Measurements from ENCODE around the gene EXOC6.

Gene EXOC6

GRCh38 chr10:92999191-92999590, 150.9 kb downstream of the EXOC6 start:
- Histone ChIP-seq H3K4me1 (ENCODE audit: control insufficient read depth, insufficient read depth, low read length) (no peaks in the 10 kb centered on the region), H3K27ac (ENCODE audit: extremely low read depth, low read depth, low read length) (no peak overlapping the region), H3K4me3 (ENCODE audit: low read depth, low read length) (no peak overlapping the region), H3K36me3 (ENCODE audit: control insufficient read depth in 2 of 2, insufficient read depth in 1 of 2, low read length in 2 of 2) (no peaks in the 10 kb centered on the region; a peak in 1 of 3 replicates), H3K9me3 (ENCODE audit: control insufficient read depth, insufficient read depth, low read depth, low read length) (no peaks in the 10 kb centered on the region)
- ChIA-PET POLR2A (no interaction called here), CTCF (interaction anchor here (0.6 to 1.6 kb wide), 2 partner anchors 69 to 81 kb away, joined by 4 read pairs; no protein-coding TSS in a partner anchor)
- no peak for TF ChIP-seq HOXA7 (CRISPR knock-in tag; IDR thresholded peaks at IDR 0.05; ENCODE audit: borderline replicate concordance)
- TF ChIP-seq ZNF362 (tag by site-specific recombination; IDR thresholded peaks at IDR 0.05), result peak; percentile 39; the same call in 1 of the 2 replicates
- TF ChIP-seq ZNF660 (tag by site-specific recombination; IDR thresholded peaks at IDR 0.05), result no peak
- TF ChIP-seq ZNF157 (tag by site-specific recombination; IDR thresholded peaks at IDR 0.05), result no peak
- TF ChIP-seq ZNF423 (tag by site-specific recombination; IDR thresholded peaks at IDR 0.05), result no peak
- TF ChIP-seq ZNF266 (tag by site-specific recombination; IDR thresholded peaks at IDR 0.05; ENCODE audit: low read depth), result no peak

- TF ChIP-seq CTCF (tag by site-specific recombination; IDR thresholded peaks at IDR 0.05) (0 out of 2 replicates have a peak, but pooled peaks have one; percentile 31), ZNF660 (tag by site-specific recombination; IDR thresholded peaks at IDR 0.05) (peak; percentile 71; the same call in 1 of the 2 replicates), ZNF654 (tag by site-specific recombination; IDR thresholded peaks at IDR 0.05; ENCODE audit: low read depth) (peak; percentile 84), SP3 (tag by site-specific recombination; IDR thresholded peaks at IDR 0.05) (no peak), ZNF169 (tag by site-specific recombination; IDR thresholded peaks at IDR 0.05) (no peak)
- TF ChIP-seq, protein P1, sequence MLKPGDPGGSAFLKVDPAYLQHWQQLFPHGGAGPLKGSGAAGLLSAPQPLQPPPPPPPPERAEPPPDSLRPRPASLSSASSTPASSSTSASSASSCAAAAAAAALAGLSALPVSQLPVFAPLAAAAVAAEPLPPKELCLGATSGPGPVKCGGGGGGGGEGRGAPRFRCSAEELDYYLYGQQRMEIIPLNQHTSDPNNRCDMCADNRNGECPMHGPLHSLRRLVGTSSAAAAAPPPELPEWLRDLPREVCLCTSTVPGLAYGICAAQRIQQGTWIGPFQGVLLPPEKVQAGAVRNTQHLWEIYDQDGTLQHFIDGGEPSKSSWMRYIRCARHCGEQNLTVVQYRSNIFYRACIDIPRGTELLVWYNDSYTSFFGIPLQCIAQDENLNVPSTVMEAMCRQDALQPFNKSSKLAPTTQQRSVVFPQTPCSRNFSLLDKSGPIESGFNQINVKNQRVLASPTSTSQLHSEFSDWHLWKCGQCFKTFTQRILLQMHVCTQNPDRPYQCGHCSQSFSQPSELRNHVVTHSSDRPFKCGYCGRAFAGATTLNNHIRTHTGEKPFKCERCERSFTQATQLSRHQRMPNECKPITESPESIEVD (tag by site-specific recombination; IDR thresholded peaks at IDR 0.05), result no peak
- Histone ChIP-seq H3K4me1 (ENCODE audit: control insufficient read depth, insufficient read depth, low read length) (no peaks in the 10 kb centered on the region), H3K4me3 (ENCODE audit: low read depth, low read length) (no peak overlapping the region), H3K36me3 (ENCODE audit: control insufficient read depth in 2 of 2, insufficient read depth in 1 of 2, low read length in 2 of 2) (no peaks in the 10 kb centered on the region), H3K9me3 (ENCODE audit: control insufficient read depth, insufficient read depth, low read depth, low read length) (no peaks in the 10 kb centered on the region), H3K27ac (ENCODE audit: extremely low read depth, low read depth, low read length) (no peak overlapping the region)
- CTCF ChIA-PET, result interaction anchor here (0.6 to 2.2 kb wide), 26 partner anchors 9 to 351 kb away, joined by 3 to 17 read pairs (median 4); no protein-coding TSS in a partner anchor
- POLR2A ChIA-PET, result no interaction called here
Observed at GRCh38 chr10:93006435-93007039, 158.2 kb downstream of the EXOC6 start.

DNA sequence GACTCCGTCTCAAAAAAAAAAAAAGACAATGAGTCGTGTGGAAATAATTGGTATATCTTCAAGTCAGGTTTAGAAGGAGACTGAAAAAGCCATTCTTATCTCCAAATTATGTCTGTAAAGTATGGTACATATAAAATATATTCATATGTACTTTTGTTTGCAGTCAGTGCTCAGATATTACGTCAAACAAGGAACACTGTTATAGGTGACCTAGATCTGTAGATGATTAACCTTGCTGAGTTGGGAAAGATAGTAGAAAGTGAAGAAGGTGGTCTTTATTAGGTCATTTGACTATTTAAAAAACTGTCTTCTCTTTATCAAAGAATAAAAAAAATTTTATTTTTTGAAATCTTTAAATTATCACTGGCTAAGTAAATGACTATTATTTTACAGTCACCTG, 167.4 kb downstream of the EXOC6 start:
- ChIA-PET CTCF (interaction anchor here (0.6 to 0.7 kb wide), 2 partner anchors 10 to 376 kb away, joined by 4 to 7 read pairs; no protein-coding TSS in a partner anchor), POLR2A (no interaction called here)
- Histone ChIP-seq H3K9me3 (ENCODE audit: control insufficient read depth, insufficient read depth, low read depth, low read length) (no peaks in the 10 kb centered on the region), H3K4me3 (ENCODE audit: low read depth, low read length) (no peak overlapping the region), H3K27ac (ENCODE audit: extremely low read depth, low read depth, low read length) (no peak overlapping the region), H3K4me1 (ENCODE audit: control insufficient read depth, insufficient read depth, low read length) (no peaks in the 10 kb centered on the region), H3K36me3 (ENCODE audit: control insufficient read depth in 2 of 2, insufficient read depth in 1 of 2, low read length in 2 of 2) (peaks cover 0 to 14% of the 10 kb centered on the region in 2 experiments; a peak in 2 of 3 replicates)
- TF ChIP-seq ZNF433 (tag by site-specific recombination; IDR thresholded peaks at IDR 0.05; ENCODE audit: low read depth) (no peak), ZSCAN18 (tag by site-specific recombination; IDR thresholded peaks at IDR 0.05) (no peak), ZNF10 (tag by site-specific recombination; IDR thresholded peaks at IDR 0.05) (no peak), ZNF514 (tag by site-specific recombination; IDR thresholded peaks at IDR 0.05) (no peak), ZNF48 (tag by site-specific recombination; IDR thresholded peaks at IDR 0.05) (no peak), ZNF239 (tag by site-specific recombination; IDR thresholded peaks at IDR 0.05) (no peak), ZNF623 (tag by site-specific recombination; IDR thresholded peaks at IDR 0.05) (no peak), ZNF610 (tag by site-specific recombination; IDR thresholded peaks at IDR 0.05; ENCODE audit: borderline replicate concordance) (no peak), ZNF350 (tag by site-specific recombination; IDR thresholded peaks at IDR 0.05) (no peak), ZNF362 (tag by site-specific recombination; IDR thresholded peaks at IDR 0.05) (no peak), PBX3 (CRISPR knock-in tag; IDR thresholded peaks at IDR 0.05) (no peak), ZBTB1 (tag by site-specific recombination; IDR thresholded peaks at IDR 0.05) (no peak), HOXC10 (CRISPR knock-in tag; IDR thresholded peaks at IDR 0.05) (no peak)

All from HEK293 (cell line).